CD4-positive, alpha-beta T cell treated with Interleukin-10 for 1 hour (primary cell): Measurements from ENCODE around the gene LPO.

Source experiments
- DNase-seq: peaks from one replicate; pipeline ENCODE4 v3.0.0-alpha.2; 2020

The LPO gene

DNA sequence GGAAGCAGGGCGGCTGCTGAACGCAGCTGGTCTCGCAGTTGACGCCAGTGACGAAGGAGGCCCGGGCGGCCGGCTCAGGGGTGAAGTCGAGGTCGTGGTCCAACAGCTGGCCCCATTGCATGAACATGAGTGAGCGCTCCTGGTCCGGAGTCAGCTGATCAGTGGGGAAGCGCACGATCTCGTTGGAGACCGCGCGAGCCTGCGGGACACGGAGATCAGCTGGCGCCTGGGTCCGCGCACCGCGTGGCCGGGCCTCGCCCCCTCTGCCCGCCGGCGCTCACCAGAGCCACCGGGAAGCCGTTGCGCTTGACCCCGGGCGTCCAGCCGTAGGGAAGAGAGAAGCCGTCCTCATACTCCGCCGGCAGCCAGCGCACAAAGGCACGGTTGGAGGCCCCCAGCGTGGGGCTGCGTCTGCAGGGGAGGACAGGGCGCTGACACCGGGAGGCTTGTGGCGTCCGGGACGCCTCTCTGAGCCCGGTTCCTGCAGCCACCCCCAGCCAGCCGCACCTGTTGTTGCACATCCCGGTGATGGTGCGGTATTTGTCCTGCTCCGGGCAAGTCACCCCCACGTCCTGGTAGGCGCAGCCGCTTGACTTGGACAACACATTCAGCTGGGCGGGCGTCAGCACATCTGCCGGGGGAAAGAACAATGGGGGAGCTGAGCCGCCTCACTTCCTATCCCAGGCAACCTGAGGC lies 40.8 kb downstream of the LPO start:
- DNase-seq: no peak

- no peak for DNase-seq
These were observed 41.5 kb downstream of the LPO start for GRCh38 chr17:58279736-58280479.

GRCh38 chr17:58280480-58281217 lies 42.3 kb downstream of the LPO start, which contains the start of gene MPO:
MPO (minus strand) TSS chr17:58280935; CDS start chr17:58280758, 177 bp downstream.
- no peak for DNase-seq

DNA sequence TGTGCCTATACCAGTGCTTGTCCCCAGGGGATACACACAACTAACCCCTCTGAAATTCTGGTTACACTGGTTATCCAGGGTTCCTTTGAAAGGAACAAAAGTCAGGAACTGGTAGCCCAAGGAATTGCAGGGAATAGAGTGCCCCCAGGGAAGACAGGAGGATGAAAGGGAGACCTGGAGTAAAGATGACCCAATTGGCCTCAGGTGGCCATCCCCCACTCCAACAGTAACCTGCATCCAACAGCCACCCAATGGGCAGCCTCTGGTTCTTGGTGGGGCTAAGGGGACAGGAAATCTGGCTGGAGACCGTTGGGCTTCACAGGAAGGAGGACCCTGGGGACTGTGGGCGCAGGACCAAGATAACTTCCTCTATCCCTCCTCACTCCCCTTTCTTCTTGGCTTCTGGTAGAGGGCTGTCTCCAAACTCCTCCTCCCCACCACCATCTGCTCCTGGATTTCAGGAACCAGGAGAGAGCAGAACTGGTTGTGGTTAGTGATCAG lies 43.2 kb downstream of the LPO start:
- no peak for DNase-seq

DNA sequence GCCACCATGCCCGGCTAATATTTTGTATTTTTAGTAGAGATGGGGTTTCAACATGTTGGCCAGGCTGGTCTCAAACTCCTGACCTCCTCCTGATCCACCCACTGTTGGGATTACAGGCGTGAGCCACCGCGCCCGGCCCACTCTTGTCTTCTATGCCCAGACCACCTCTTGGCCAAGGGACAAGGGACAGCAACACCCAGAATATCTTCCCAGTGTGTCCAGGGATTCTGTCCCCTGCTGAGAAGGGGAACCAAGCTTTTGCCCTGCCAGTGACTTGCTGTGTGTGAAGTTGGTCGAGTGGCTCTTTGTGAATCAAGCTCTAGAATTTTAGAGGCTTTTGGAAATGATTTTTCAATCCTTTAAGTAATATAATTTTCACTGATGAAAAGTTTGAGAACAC lies 44.1 kb downstream of the LPO start:
- DNase-seq: no peak

DNA sequence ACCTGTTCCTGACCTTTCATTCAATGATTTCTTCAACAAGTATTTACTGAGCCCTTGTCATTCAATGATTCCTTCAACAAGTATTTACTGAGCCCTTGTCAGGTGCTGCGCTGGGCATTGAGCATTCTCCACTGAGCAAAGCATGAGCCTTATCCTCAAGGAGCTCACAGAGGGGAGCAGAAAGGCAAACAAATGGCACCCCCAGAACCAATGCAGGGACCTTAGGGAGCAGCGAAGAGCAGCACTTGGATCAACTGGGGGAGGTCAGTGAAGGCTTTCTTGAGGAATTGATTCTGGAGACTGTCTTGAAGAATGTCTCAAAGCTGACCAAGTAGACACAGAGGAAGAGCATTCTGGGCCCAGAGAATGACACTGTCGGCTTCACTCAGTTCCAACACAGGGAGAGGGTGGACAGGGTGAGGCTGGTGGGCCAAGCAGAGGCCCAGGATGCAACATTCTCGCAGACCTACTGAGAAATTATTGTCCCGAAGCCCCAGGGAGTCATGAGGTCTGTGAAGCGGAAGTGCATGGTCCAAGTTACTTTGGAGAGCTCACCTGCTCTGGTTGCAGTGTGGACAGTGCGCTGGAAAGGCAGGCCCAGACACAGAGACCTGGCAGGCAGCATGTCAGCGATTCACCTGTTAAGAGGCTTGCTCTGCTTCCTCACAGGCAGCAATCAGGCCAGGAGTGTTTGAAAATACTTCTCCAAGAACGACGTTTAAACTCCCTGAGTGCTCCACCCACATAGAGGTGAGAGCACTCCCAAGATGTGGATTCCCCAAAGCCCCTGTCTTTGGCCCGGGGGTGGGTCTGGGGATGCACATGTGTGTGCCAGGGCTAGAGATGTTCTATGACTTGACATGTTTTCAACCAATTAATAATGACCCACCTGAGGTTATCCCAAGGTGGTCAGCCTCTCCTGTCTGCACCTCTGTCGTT lies 45.6 kb downstream of the LPO start:
- DNase-seq: no peak

DNA sequence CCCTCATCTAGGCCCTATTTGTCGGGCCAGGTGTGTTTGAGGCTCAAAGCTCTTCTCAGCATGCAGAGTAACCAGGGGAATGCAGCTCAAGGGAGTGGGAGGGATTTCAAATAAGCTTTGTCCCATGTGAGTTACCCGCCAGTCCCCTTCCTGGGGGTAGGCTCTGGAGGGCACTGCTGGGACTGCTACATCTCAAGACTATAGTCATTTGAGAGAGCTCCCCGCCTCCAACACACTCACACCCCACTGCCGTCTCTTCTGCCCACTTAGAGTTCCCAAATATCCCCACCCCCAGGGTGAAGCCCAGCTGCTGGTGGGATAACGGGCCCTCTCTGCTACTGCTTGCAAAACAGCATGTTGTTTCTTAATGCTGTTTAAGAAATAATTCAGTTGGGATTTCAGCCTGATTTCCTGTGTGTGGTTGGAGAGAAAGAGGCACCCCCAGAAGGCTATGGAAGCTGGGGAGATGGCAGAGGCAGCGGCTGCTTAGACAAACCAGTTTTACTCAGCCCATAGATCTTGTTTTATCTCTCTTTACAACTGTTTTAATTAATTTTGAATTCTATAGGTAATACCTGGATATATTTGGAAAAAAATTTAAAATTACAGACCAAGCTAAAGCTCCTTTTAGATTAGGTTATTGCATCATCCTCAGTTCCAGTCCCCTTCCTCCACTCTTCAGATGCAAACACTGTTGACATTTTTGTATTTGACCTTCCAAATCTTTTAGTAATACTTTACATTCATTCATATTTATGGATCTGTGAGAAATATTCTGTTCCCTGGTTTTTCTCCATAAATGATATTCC lies 46.4 kb downstream of the LPO start:
- DNase-seq: no peak

GRCh38 chr17:58285422-58285810 lies 47.0 kb downstream of the LPO start:
- DNase-seq: no peak

GRCh38 chr17:58289869-58290268 lies 51.5 kb downstream of the LPO start:
- no peak for DNase-seq

- DNase-seq: no peak
These were observed 52.9 kb downstream of the LPO start for GRCh38 chr17:58291246-58291645.

DNA sequence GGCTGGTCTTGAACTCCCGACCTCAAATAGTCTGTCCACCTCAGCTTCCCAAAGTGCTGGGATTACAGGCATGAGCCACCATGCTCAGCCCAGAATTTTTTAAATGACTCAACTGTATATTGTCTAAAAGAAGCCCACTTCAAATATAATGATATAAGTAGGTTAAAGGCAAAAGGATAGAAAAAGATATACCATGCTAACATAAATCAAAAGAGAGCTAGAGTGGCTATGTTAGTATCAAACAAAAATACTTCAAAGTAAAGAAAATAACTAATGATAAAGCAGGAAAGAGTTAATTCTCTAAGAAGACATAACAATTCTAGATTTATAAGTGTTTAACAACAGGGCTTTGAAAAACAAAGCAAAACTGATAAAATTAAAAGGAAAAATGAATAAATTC lies 55.6 kb downstream of the LPO start:
- DNase-seq: no peak

GRCh38 chr17:58300336-58300735 lies 62.0 kb downstream of the LPO start:
- no peak for DNase-seq

- no peak for DNase-seq
These were observed 63.2 kb downstream of the LPO start for GRCh38 chr17:58301504-58302150.

- no peak for DNase-seq
These were observed 64.0 kb downstream of the LPO start for GRCh38 chr17:58302171-58302918.

DNA sequence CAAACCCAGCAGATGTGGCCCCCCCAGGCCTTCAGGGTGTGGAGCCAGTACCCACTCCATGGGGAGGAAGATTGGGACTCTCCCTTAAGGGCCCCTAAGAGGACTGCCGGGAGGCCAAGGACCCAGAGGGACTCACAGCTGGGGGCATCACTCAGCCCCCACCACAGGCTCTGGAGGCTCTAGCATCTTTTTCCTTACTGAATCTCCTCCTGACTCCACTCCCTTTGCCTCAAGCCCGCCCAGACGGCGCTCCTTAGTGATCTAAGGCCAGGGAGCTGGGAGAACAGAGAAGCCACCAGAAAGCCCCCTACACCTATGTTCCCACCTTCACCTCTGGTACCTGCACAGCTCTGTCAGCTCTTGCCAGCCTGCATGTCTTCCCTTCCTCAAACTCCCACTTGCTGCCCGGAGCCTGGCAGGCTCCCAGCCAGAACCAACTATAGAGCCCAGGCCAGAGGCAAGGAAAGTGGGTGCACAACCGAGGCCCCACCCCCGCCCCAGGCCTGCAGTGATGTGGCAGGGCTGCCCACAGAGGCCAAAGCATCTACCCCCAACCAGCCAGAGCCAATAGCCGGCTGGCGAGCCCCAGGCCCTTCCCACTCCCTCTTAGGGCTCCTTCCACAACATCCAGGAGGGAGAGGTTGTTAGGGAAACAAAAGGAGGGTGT lies 64.7 kb downstream of the LPO start:
- no peak for DNase-seq

DNA sequence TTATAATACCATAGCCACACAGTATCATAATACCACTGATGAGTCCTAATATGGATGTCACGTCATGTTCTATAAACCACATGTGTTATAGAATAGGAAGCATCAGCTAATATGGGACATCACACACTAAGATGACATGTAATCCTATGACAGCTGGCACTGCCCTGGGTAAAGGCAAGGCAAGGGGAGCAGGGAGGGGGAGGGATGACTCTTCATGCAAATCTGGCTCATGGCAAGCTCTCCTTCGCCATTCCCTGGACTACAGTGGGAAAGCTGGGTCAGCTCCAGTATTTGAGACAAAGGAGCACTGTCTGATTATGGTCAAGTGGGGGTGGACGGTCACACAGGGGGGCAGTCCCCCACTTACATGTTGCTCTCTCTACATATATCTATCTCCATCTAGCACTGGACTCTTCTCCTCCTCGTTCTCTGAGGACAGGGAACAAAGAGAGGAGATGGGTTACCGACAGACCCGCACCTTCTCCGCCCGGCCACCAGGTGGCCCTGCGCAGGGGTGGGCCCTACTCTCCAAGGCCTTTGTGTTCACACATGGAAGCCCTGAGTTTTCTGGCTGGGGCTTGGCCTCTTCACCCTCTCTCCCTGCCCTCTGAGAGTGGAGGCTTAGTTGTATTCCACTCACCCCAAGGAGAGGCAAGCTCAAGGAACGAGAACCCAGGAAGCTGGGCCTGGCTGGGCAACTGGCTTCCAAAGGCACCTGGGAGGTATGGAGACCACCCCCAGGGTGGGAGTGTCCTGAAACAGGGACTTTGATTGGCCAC lies 65.8 kb downstream of the LPO start:
- peak; percentile 67 for DNase-seq

DNA sequence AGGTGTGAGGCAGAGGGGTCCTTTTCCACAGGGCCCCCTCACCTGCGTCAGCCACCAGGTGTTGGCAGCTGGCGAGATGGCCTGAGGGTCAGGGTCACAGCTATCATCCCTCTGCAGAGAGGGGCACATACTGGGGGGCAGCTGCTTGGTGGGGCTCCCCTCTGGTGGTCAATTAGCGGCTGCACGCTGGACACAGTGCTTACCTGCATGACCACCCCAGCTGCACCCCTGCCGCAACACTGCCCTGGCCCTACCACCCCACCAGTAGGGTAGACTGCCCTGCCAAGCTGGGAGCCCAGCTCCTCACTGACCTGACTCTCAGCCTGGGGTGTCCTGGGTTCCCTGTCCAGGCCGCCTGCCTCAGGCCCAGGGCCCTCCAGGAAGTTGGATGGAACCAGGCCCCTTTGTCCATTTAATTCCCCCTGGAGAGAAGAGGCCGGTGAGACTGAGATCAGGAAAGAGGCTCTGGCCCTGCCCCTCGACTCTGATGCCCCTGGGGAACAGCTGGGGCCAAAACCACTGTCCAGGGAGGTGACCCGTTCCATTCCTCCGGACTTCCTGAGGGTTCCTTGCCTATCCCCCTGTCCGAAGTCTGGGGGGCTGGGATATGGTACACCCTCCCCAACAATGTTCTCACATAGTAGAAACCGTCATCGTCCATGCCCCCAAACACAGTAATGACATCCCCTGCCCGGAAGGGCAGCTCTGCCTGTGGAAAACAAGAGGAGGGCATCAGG lies 66.5 kb downstream of the LPO start:
- DNase-seq: no peak

DNA sequence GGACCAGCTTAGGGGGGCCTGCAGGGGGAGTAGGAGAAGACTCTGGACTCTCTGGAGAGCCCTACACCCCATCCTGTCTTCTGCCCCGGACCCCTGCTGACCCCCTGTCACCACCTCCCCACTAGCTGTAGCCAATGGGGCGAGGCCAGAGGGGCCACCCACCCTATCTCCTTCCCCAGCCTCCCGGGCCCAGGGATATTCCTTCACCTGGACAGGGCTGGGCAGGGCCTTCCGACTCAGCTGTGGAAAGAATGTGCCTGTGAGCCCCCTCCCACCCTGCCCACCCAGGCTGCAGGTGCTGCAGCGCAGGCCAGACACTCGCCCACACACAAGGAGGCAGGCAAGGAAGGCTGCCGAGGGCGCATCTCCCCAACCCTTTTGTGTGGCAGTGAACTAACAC lies 67.2 kb downstream of the LPO start:
- DNase-seq: no peak
